Natural killer cell (primary cell): Measurements from ENCODE around the gene PTPRT. TPM values are rescaled to one million over a fixed set of nuclear protein-coding genes. Genes with fewer than 3 reads are reported as not detected.

Source experiments
- ATAC-seq, 3 donors: fragments of 150-1000 bp in 2 of 3; fragments of 200-7000 bp in 1 of 3; cut with Tn5 transposase; 1 replicate in 1 of 3; 2 replicates in 2 of 3; pipeline ENCODE4 v1.10.0; 2021; ENCODE audit warnings: mild to moderate bottlenecking in 2 of 3, moderate library complexity in 2 of 3
- DNase-seq, 2 donors: peaks; one replicate each; pipeline versions ENCODE4 v3.0.0 to v3.0.0-alpha.2; 2013 to 2021; ENCODE audit warnings: mixed read lengths in 1 of 2
- H3K27ac ChIP-seq: one replicate; pipeline ENCODE4 v1.5.1; 2013; ENCODE audit warnings: mild to moderate bottlenecking, low read length
- H3K27me3 ChIP-seq: one replicate; pipeline ENCODE4 v1.6.1; 2013; ENCODE audit warnings: low read length; ENCODE audit not compliant: control insufficient read depth, insufficient read depth
- H3K36me3 ChIP-seq: one replicate; pipeline ENCODE4 v1.6.1; 2013; ENCODE audit warnings: low read length; ENCODE audit not compliant: control insufficient read depth, insufficient read depth
- H3K4me1 ChIP-seq: one replicate; pipeline ENCODE4 v1.6.1; 2013; ENCODE audit warnings: low read length; ENCODE audit not compliant: control insufficient read depth, insufficient read depth
- H3K4me3 ChIP-seq: one replicate; pipeline ENCODE4 v1.5.1; 2013; ENCODE audit warnings: low read length
- H3K9me3 ChIP-seq: one replicate; pipeline ENCODE4 v1.6.1; 2013; ENCODE audit warnings: low read length; ENCODE audit not compliant: control insufficient read depth, insufficient read depth
- H3K27ac Mint-ChIP-seq, 2 donors: one replicate each; pipeline ENCODE4 v1.8.0; 2022; ENCODE audit warnings: mild to moderate bottlenecking in 2 of 2, mixed read lengths in 2 of 2, moderate library complexity in 1 of 2
- H3K27me3 Mint-ChIP-seq, 2 donors: one replicate each; pipeline ENCODE4 v1.8.0; 2022; ENCODE audit warnings: low read depth in 2 of 2, mixed read lengths in 2 of 2
- H3K36me3 Mint-ChIP-seq: one replicate; pipeline ENCODE4 v1.8.0; 2022; ENCODE audit warnings: mixed read lengths
- H3K4me1 Mint-ChIP-seq, 2 donors: one replicate each; pipeline ENCODE4 v1.8.0; 2022; ENCODE audit warnings: mixed read lengths in 2 of 2
- H3K4me3 Mint-ChIP-seq: one replicate; pipeline ENCODE4 v1.8.0; 2022; ENCODE audit warnings: mild to moderate bottlenecking, moderate library complexity, mixed read lengths
- H3K9me3 Mint-ChIP-seq, 2 donors: one replicate each; pipeline ENCODE4 v1.8.0; 2022; ENCODE audit warnings: mixed read lengths in 2 of 2
- CTCF ChIP-seq: fragments of 200-600 bp; IDR thresholded peaks from one replicate; pipeline ENCODE4 v1.8.0; 2022; ENCODE audit warnings: antibody characterized with exemption
- WGBS: methylation state at CpG from one replicate; pipeline ENCODE4 v1.1.7; 2013; ENCODE audit warnings: missing lambda C conversion rate; ENCODE audit not compliant: insufficient coverage; 5-methylcytosine and 5-hydroxymethylcytosine counted together
- intact Hi-C: fragments of 100-400 bp; cut with micrococcal nuclease; formaldehyde crosslinking; loops from one replicate; pipeline ENCODE4 v1.14.2; 2022
- total RNA-seq, 4 donors: library from RNA; stranded (reverse); fragments of 120-200 nt in 1 of 4; gene quantifications; one replicate each; pipeline versions ENCODE4 v1.2.3 to v1.2.4, GENCODE V29; 2013 to 2022

The PTPRT gene
- total RNA-seq, 3 donors from 2014 or later (not counting 1 experiment from before 2014, with no cell fraction given) = not detected

- H3K36me3 ChIP-seq = no peaks in the 10 kb centered on the region
- no peaks in the 10 kb centered on the region for H3K36me3 Mint-ChIP-seq
- H3K4me1 ChIP-seq = no peaks in the 10 kb centered on the region
- H3K9me3 Mint-ChIP-seq = peaks cover 0 to 2% of the 10 kb centered on the region in 2 donors
- H3K27ac ChIP-seq = no peak overlapping the region
- H3K27me3 Mint-ChIP-seq = peaks cover 5 to 28% of the 10 kb centered on the region in 2 donors
- TF ChIP-seq CTCF = no peak
- no peak overlapping the region for H3K4me3 ChIP-seq
- WGBS = 18% methylated on average over 4 of the region's 4 CpGs
- intact Hi-C loops = no loop called here
- H3K4me3 Mint-ChIP-seq = no peak overlapping the region
- H3K9me3 ChIP-seq = no peaks in the 10 kb centered on the region
- H3K27ac Mint-ChIP-seq = no peak overlapping the region
- H3K4me1 Mint-ChIP-seq = no peaks in the 10 kb centered on the region
- ATAC-seq (no peak), DNase-seq (no peak)
- no peaks in the 10 kb centered on the region for H3K27me3 ChIP-seq
Observed at GRCh38 chr20:43220612-43221011, 30.9 kb upstream of the PTPRT start.

GRCh38 chr20:43210901-43211300 lies 21.2 kb upstream of the PTPRT start:
- Mint-ChIP-seq H3K9me3 (peaks cover 0 to 4% of the 10 kb centered on the region in 2 donors), H3K4me1 (no peaks in the 10 kb centered on the region), H3K27ac (no peak overlapping the region), H3K36me3 (no peaks in the 10 kb centered on the region), H3K4me3 (no peak overlapping the region), H3K27me3 (peaks cover 6 to 9% of the 10 kb centered on the region in 2 donors)
- no peaks in the 10 kb centered on the region for H3K9me3 ChIP-seq
- intact Hi-C loops = no loop called here
- no peaks in the 10 kb centered on the region for H3K27me3 ChIP-seq
- no peak overlapping the region for H3K27ac ChIP-seq
- no peak for TF ChIP-seq CTCF
- H3K4me1 ChIP-seq = no peaks in the 10 kb centered on the region
- no peak for ATAC-seq
- no peak overlapping the region for H3K4me3 ChIP-seq
- no peak for DNase-seq
- H3K36me3 ChIP-seq = no peaks in the 10 kb centered on the region
- WGBS = 56% methylated on average over 3 of the region's 3 CpGs

- H3K27ac Mint-ChIP-seq = no peak overlapping the region
Observed at GRCh38 chr20:43209831-43210230, 20.1 kb upstream of the PTPRT start.

More at GRCh38 chr20:43209831-43210230, 20.1 kb upstream of the PTPRT start:
- H3K4me1 Mint-ChIP-seq = no peaks in the 10 kb centered on the region
- no peak for TF ChIP-seq CTCF
- ATAC-seq (no peak), DNase-seq (no peak)
- Histone ChIP-seq H3K4me3 (no peak overlapping the region), H3K9me3 (no peaks in the 10 kb centered on the region), H3K4me1 (no peaks in the 10 kb centered on the region), H3K27ac (no peak overlapping the region), H3K27me3 (no peaks in the 10 kb centered on the region), H3K36me3 (no peaks in the 10 kb centered on the region)
- H3K4me3 Mint-ChIP-seq = no peak overlapping the region
- no peaks in the 10 kb centered on the region for H3K9me3 Mint-ChIP-seq
- 75% methylated on average over 2 of the region's 2 CpGs for WGBS
- H3K36me3 Mint-ChIP-seq = no peaks in the 10 kb centered on the region
- peaks cover 2 to 8% of the 10 kb centered on the region in 2 donors for H3K27me3 Mint-ChIP-seq
- intact Hi-C loops = no loop called here
